ENCODE data around the gene ZFYVE27.

The ZFYVE27 gene

GRCh38 chr10:97715259-97715874 lies 21.6 kb upstream of the ZFYVE27 start:
- DNase-seq: no peak

GRCh38 chr10:97717627-97718026 lies 19.3 kb upstream of the ZFYVE27 start:
- no peak for DNase-seq

- no peak for DNase-seq
Observed at GRCh38 chr10:97718178-97718577, 18.8 kb upstream of the ZFYVE27 start.

- no peak for DNase-seq
Observed at GRCh38 chr10:97718659-97719142, 18.2 kb upstream of the ZFYVE27 start.

GRCh38 chr10:97719602-97720001 lies 17.3 kb upstream of the ZFYVE27 start:
- no peak for DNase-seq

GRCh38 chr10:97721871-97722780 lies 14.8 kb upstream of the ZFYVE27 start:
- no peak for DNase-seq

- no peak for DNase-seq
Observed at GRCh38 chr10:97723001-97723400, 13.9 kb upstream of the ZFYVE27 start.

- DNase-seq: no peak
Observed at GRCh38 chr10:97724341-97724941, 12.5 kb upstream of the ZFYVE27 start.

- peak; percentile 70 for DNase-seq
Observed at GRCh38 chr10:97726636-97727178, 10.2 kb upstream of the ZFYVE27 start.

- DNase-seq: no peak
Observed at GRCh38 chr10:97729014-97729413, 7.9 kb upstream of the ZFYVE27 start.

GRCh38 chr10:97731346-97732051 lies 5.4 kb upstream of the ZFYVE27 start:
- DNase-seq: peak; percentile 82

- no peak for DNase-seq
Observed at GRCh38 chr10:97732052-97732359, 4.9 kb upstream of the ZFYVE27 start.

- DNase-seq: no peak
Observed at GRCh38 chr10:97733256-97733655, 3.7 kb upstream of the ZFYVE27 start.

- DNase-seq: no peak
Observed at GRCh38 chr10:97734021-97734420, 2.9 kb upstream of the ZFYVE27 start.

GRCh38 chr10:97736403-97736901 lies 476 bp upstream of the ZFYVE27 start:
- no peak for DNase-seq

GRCh38 chr10:97737770-97738265 lies 890 bp downstream of the ZFYVE27 start:
- DNase-seq: no peak

GRCh38 chr10:97738616-97739015 lies 1.7 kb downstream of the ZFYVE27 start:
- no peak for DNase-seq

GRCh38 chr10:97740613-97741012 lies 3.7 kb downstream of the ZFYVE27 start:
- no peak for DNase-seq

GRCh38 chr10:97743169-97743943 lies 6.4 kb downstream of the ZFYVE27 start:
- no peak for DNase-seq

GRCh38 chr10:97744405-97745035 lies 7.6 kb downstream of the ZFYVE27 start:
- DNase-seq: no peak

GRCh38 chr10:97747573-97747972 lies 10.6 kb downstream of the ZFYVE27 start:
- DNase-seq: no peak

Data from femur (tissue), 1 donor.